NCI-H2196 treated with DMSO at 0.1 percent for 48 hours (cell line): ENCODE data around the gene PNPLA7.
A peak's percentile ranks its signal among the peaks of the same experiment; 100 is the strongest.
"Not testable (repeated sequence)": the region's sequence is repeated elsewhere in the genome, so short reads cannot be mapped to it uniquely, and the experiment has no call there.

Experiments
- DNase-seq: peaks from one replicate; lab custom pipeline; 2025; ENCODE audit not compliant: unreplicated experiment; lab: John Stamatoyannopoulos, UW

PNPLA7 gene

DNA sequence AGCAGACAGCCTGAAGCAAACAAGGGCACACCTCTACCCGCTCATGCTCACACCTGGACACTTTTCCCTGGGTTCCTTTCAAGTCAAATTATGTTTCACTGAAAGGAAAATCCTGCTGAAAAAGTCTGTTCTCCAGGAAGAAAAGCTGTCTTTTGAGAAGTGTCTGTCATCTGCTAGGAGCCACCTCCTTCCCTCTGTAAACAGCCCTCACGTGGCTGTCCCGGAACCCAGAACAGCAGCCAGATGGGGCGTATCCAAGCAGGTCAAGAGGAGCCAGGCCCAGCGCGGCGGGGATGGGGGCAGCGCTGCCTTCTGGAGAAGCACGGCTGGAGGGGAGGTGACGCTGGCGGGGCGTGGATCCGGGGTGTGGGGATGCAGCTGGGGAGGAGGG is at the start of gene PNPLA7:
Gene PNPLA7 (minus strand): TSS at position 172 of the 391 bp plus-strand sequence. CDS start 205 bp downstream, outside the sequence.
- DNase-seq = peak; percentile 90

DNA sequence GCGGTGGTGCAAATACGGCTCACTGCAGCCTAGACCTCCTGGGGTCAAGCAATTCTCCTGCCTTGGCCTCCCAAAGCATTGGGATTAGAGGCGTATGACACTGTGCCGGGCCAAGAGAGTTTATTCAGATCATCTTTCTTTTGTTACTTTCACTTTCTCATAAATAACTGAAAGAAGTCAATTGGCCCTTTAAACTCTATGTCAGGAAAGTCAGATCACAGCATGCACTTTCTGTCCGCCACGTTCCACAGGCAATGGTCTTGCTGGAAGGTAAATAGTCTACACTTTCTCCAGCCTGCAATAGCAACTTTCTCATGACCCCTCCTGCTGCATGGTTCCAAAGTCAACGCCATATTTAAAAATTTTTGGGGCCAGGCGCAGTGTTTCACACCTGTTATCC is 48.7 kb upstream of the PNPLA7 start:
- DNase-seq = no peak

DNA sequence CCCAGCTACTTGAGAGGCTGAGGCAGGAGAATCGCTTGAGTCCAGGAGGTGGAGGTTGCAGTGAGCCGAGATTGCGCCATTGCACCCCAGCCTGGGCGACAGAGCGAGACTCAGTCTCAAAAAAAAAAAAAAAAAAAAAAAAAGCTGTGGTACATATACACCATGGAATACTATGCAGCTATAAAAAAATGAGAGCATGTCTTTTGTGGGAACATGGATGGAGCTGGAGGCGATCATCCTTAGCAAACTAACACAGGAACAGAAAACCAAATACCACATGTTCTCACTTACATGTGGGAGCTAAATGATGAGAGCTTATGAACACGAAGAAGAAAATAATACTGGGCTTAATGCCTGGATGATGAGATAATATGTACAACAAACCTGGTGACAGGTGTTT is 46.4 kb upstream of the PNPLA7 start:
- DNase-seq = not testable (repeated sequence)

DNA sequence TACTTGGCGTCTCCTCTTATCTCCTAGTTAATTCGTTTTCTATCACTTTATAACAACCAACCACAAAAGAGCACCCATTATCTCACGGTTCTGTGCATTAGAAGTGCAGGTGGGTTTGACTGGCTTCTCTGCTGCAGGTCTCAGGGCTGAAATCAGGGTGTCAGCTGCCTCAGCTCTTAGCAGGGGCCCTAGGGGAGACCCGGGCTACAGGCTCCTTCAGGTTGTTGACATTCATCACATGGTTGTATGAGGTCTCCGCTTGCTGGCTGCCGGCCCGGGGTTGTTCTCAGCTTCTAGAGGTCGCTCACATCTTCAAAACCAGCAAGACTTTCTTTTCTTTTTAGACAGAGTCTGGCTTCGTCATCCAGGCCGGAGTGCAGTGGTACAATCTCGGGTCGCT is 43.0 kb upstream of the PNPLA7 start:
- DNase-seq = no peak

DNA sequence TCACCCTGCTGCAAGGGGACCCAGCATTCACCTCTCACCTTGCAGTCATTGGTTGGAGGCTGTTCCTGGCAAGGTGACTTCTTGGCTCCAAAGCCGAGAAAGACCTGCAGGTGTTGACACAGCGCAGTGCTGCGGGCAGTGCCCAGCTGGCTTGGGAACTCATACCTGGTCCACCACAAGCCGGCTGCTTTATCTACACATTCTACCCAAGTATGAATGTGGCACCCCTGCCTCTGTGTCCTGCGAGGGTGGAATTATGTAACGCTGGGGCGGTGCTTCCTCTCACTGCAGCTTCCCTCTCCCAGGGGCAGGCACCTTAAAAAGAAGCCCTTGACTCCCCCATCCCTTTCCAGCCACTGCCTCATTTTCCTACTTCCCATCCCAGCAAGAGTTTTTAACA is 42.6 kb upstream of the PNPLA7 start:
- DNase-seq = peak; percentile 50

DNA sequence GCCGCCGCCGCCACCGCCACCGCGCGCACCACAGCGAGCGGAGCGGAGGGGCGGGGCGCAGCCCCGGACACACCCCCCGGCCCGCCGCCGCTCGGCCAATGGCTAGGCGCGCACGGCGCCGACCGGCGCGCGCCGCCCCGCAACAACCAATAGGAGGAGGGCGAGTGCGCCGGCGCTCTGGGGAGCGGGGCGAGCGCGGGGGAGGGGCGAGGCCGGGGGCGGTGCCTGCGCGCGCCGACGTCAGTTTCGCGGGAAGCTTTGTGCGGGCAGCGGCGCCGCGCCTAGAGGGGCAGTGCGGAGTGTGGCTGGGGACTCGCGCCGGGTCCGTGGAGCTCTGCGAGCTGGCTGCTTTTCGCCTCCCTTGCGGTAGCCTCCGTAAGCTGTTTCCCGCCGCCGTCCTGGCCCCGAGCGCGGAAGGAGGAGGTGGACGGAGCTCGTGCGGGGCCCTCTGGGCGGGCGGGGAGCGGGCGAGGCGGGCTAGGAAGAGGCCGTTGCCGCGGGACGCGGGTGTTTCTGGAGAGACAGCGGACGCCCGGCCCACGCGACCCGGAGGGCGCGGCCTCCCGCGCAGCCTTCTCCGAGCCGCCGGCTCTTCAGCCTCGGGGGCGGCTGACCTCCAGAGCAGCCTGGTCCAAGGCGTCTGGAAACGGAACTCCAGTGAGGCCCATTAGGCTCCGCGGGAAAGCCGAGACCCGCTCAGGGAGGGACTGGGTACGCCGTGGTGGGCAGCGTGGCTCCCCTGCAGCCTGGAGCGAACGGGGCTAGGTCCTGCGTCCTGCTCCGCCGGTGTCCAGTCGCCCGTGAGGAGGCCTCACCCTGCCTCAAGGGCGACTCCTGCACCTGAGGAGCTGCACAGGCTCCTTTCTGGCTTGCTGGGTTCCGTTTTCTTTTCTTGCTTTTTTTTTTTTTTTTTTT is 40.5 kb upstream of the PNPLA7 start, which contains the start of gene ZMYND19:
Gene ZMYND19 (minus strand): TSS at position 44 of the 915 bp plus-strand sequence. CDS start 249 bp downstream, outside the sequence.
- peak; percentile 90 for DNase-seq

DNA sequence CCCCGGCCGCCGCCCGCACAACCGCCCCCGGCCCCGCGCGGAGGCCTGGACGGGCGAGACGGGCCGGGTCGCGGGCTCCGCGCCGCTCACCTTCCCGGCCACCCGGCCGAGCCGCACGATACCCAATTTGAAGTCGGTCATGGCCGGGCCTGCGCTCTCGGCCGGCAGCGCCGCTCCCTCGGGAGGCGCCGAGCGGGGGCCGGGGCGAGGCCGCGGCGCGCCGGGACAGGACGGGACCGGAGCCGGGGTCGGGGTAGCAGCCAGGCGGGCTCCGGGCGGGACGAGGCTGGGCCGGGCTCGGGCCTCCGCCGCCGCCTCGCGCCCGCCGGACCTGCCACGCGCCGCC is 39.9 kb upstream of the PNPLA7 start:
- DNase-seq = no peak

DNA sequence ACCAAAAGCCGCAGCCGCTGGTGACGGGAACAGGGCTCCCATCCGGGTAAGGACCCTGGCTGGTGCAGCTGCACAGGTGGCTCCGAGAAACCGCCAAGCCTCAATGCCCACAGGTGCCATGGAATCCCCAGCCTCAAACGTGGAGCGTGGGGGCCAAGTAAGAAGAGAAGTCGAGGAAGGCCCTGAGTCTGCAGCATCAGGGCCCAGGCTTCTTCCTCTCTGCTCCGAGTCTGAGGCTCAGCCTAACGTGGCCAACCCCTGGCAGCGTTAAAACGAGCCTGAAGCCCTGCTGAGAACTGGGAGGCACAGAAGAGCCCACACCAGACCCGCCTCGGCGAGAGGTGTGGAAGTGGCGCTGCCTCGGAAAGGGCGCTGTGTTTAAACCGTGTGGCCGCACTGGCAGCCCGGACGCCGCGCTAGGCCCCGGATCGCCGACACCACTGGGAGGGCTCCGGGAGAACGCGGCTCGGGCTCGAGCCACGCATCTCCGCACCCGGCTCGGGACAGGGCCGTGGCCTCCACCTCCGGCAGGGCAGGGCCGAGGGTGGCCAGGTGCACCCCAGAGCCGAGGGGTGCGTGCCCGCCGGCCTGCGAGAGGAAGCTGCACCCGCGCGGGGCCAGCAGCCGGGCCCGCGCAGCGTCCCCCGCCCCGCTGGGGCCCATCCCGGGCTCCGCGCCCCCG is 39.4 kb upstream of the PNPLA7 start:
- DNase-seq = no peak

DNA sequence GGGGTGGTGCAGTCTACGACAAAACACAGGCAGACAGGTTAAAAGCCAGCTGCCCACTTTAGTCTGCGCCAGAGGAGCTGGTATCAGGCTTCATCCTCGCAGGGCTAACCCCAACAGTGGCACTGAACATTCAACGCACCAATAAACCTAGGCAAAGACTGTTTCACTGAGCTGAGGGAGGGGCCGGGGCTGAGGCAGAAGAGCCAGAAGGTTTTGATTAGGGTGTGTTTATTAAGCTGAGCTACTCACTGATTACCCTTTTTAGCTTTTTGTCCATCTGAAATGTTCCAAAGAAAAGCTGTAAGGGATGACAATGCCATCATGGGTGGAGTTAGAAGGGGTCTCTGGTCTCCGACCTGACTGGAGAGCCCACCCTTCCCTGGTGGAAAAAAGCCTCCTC is 38.7 kb upstream of the PNPLA7 start:
- no peak for DNase-seq

DNA sequence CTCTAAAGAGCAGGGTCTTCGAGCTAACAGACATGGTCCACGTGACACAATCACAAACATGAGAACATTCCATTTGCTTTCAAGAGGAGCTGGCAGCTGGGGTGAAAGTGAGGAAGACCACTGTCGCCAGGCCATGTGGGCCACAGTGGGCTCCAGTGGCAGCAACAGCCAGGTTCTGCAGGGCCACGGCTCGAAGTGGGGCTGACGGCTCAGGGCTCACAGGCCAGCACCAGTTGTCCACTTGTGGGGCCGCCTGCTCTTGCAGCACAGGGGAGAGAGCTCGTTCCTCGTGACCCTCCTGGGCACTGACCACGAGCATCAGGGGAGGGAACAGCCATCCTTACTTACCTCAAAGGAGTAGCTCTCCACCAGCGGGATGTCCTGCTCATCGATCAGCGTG is 38.1 kb upstream of the PNPLA7 start:
- no peak for DNase-seq

DNA sequence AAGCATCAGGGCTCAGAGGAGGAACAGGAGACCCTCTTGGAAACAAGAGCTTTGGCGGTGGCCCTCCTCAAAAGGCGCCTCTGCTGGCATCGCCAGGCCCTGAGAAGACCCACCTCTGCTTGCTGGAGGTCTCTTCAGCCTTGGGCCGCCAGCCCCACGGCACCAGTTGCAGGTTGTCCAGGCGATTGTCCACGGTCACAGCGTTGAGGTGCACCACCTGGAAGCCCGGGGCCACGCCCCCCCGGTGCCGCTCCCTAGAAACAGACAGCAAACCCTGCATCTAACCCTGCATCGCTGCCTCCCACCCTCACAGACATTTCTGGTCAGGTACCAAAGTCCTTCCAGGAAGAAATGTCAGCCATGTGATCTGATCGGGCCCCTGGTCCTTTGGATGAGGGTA is 36.7 kb upstream of the PNPLA7 start:
- no peak for DNase-seq

DNA sequence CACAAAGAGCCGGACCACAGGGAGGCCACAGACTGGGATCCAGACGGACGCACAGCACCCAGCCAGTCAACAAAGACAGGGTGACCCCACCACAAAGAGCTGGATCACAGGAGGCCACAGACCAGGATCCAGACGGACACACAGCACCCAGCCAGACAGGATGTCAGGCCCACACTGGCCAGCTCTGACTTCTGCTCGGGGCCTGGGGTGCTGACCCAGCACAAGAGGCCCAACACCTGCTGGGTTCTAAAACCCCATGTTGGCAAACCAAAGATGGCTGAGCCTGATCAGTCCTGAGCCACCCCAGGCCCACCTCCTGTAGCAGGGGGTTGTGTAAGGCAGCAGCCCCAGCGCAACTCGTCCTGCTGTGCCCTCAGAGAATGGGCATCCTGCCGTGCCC is 33.8 kb upstream of the PNPLA7 start:
- no peak for DNase-seq

DNA sequence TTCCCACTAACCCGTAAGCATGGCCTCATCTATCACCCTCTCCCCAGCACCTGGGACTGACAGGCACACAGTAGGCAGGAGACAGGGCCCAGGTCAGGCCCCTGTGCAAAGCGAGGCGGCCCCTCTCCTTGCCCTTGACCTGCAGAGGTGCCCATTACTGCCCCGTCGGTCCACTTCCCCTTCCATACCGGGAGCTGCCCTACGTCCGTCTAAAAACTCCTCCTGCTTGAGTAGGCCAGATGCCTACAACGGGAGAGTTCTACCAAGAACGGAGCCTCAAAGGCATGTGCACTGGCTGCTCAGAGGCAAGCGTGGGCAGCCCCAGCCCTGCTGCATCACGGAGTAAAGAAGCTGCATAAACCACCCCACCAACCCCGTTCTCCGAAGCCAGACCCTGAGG is 33.1 kb upstream of the PNPLA7 start:
- no peak for DNase-seq

DNA sequence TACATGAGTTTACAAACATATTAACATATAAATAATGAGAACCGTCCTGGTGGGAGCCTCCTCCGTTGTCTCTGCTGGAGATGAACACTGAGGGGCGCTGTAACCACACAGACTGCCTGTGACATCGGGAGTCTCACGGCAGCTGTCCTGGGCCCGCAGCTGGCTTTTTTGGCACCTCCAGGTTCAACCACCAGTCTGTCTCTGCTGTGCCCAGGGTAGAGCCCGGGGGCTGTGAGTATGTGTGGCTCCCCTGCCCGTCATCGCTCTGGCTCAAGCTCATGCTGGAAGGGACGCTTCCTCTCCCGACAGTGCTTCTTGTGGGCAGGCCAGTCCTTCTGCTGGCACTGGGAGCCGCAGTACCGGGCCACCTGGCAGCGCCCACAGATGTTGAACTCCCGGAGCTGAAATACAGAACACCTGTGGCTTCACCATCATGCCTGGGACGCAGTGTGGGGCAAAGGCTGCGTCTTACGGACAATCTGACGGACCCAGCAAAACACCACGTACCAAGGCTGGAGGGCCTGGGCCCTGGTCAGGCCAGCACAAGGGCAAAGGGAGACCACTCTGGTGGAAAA is 32.2 kb upstream of the PNPLA7 start:
- DNase-seq = peak; percentile 19

DNA sequence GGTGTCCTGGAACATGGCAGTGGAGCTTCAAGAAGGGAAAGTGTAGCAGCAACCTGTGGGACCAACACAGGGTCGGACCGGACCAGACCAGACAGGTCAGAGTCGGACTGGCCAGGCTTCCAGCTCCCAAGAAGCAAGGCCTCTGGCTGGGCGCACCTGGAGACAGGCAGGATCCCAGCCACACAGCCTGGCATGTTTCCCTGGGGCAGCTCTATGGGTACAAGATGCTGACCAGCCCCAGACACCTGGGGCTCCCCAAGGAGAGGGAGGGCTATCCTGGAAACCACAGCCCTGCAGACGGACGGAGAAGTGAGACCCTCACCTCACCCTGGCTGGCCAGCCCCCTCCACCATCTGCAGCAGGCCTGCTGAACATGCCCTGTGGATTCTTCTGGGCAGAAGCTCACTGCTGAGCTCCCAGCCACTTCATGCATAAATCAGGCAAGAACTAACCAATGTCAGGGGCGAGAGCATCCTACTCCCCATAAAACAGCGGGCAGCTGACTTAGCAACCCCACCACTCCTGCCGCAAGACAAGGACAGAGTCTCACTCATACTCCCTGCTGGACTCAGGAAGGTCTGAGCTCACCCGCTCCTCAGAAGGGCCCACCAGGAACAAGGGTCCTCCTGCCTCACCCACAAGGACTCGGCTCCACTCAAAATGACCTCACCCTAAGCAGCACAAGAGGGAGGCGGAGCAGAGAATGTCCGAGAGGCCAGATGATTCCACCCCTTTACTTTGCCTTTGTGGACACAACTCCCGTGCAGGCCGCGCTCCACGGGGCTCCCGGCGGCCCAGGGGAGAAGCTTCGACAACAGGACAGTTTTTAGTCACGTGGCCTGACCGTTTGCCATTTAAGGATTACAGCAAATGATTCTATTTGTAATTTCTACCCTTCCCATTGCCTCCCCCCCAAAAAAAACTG is 31.4 kb upstream of the PNPLA7 start:
- no peak for DNase-seq

DNA sequence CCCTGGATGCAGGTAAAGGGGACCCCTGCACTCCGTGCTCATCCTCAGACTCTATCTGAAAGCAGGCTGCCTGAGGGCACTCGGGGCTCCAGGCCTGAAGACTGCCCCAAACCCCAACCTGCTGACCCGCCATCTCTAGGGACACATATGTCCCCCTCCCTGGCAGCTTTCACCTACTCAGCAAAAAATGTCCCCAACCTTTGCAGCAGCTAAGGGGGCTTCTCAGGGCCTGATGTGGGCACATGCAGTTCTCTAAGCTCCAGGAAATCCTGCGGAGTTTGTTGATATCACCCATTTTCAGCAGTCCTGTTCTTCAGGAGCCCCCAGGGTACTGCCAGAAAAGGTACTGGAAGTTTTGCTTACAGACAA is 30.7 kb upstream of the PNPLA7 start:
- DNase-seq = no peak

DNA sequence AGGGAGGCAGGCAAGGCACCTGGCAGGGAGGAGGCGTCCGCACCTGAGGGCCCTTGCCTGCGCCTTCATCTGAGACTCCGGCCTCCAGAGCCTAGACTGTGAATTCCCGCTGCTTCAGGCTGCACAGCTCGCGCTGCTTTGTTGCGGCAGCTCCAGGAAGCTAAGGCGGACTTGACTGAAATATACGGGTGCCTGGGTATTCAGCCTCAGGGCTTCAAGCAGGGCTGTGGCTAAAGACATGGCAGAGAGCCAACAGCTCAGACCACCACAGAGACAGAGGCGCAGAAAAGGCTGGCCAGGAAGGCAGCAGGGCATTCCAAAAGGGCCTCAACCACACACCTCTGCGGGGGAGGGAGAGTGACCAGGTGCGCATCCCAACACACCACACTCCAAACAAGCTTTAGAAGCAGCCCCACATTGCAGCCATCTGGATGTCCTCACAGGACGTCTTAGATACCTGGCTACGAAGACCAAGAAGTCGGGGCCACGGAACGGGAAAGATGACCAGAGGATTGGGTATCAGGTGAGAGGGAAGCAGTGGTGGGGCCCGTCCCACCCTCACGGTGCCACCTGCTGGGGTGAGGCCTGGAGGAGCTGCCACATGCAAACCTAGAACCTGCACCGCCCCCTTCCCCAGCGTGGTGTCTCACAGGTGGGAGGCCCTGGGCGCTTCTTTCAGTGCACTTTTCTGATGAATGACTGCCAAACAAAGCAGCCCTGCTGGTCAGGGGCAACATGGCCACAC is 30.2 kb upstream of the PNPLA7 start:
- DNase-seq = no peak

DNA sequence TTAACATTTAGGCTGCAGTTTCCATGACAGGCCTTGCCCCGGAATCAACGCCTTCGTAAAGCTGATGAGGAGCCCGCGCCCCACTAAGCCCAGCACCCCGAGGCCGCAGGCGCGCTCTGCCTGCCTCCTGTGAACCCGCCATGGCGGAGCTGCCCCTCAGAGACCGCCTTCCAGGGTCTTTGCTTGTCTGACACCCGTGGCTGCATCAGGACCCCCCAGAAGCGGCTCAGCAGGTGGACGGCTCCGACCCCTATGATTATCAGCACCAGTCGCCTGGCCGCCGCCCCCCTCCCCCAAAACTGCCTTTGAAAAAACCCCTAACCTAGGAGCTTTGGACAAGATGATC is 29.0 kb upstream of the PNPLA7 start:
- no peak for DNase-seq

DNA sequence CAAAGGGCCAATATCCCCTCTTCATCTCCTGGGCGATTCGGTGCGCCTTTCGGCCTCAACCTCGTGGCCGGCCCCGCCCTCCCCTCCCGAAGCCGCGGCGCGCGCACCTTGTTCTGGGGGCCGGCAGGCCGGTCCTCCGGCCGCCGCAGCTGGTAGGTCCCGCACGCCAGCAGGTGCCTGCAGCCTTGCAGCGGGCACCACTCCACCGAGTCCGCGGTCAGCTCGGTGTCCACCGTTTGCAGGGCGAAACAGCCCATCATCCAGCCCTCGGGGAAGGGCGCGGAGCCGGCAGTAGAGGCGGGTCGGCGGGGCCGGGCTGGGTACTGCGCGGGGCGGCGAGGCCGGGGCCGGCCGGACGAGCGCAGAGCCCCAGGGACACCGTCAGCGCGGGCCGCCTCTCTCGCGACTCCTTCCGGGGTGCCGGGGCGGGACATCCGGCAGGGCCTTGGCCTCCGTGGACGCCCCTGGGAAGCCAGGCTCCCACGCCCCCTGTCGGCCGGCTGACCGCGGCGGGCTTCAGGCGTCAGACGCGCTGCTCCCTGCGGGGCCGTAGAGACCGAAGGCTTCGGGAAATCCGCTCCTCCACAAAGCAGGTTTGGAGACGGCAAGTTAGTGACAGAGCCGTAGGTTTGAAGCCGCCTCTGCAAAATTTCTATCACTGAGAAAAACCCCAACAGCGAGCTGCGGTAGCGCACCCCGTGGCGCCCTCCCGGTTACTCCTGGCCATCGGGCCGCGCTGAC is 28.5 kb upstream of the PNPLA7 start, which contains the start of gene DPH7:
Gene DPH7 (minus strand): TSS at position 408 of the 741 bp plus-strand sequence. CDS start 148 bp downstream, at position 260.
- peak; percentile 73 for DNase-seq
